HTERT RPE-1 (cell line): ENCODE results near the gene SIVA1.

Source experiments
- in situ Hi-C: fragments of 300-500 bp; cut with MboI; formaldehyde crosslinking; loops from 4 replicates; pipeline ENCODE4 v1.14.3; 2020; ENCODE audit warnings: low sequenced_read_pairs

SIVA1 gene, protein sequence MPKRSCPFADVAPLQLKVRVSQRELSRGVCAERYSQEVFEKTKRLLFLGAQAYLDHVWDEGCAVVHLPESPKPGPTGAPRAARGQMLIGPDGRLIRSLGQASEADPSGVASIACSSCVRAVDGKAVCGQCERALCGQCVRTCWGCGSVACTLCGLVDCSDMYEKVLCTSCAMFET

DNA sequence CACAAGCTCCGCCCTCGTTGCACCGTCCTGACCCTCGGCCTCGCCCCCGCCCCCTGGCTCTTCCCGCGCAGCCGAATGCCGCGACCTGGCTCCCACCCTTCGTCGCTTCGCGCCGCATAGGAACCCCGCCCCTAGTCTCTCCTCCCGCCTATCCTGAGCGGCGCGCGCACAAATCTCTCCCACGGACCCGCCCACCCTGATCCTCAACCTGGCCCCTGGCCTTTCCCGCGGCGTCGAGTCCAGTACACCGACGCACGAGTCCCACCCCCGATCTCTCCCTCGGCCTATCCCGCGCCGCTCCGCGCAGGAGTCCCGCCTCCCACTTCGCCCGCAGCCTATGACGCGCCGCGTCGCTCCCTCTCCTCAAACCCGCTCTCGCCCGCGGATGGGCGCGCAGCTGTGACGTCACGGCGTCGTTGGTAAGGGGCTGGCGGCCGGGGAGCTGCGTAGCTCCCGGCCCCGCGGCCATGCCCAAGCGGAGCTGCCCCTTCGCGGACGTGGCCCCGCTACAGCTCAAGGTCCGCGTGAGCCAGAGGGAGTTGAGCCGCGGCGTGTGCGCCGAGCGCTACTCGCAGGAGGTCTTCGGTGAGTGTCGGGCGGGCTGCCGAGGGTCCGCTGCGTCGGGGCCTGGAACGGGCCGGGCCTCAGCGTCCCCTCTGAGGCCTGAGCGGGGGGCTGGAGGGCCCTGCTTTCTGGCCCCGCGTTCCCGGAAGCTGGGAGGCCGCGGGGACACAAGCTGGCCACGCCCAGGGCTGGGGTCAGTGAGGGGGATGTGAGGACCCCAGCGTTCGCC lies at the start of gene SIVA1:
TSS of gene SIVA1 (plus strand) at position 413 of the 793 bp plus-strand sequence. CDS start at position 468, 55 bp downstream.
- in situ Hi-C loops: no loop called here

DNA sequence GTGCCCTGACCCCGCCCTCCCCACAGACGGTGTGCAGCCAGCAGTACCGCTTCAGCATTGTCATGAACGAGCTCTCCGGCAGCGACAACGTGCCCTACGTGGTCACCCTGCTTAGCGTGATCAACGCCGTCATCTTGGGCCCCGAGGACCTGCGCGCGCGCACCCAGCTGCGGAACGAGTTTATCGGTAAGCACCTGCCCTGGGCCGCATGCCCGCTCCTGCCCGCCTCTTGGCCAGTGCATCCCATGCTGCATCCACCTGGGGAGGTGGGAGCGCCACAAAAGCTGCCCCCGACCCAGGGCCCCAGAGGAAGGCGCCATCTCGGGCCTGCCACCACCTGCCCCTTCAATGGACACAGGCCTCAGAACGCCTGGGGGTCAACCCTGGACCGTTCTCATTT lies 49.7 kb upstream of the SIVA1 start:
- in situ Hi-C loops: no loop called here

DNA sequence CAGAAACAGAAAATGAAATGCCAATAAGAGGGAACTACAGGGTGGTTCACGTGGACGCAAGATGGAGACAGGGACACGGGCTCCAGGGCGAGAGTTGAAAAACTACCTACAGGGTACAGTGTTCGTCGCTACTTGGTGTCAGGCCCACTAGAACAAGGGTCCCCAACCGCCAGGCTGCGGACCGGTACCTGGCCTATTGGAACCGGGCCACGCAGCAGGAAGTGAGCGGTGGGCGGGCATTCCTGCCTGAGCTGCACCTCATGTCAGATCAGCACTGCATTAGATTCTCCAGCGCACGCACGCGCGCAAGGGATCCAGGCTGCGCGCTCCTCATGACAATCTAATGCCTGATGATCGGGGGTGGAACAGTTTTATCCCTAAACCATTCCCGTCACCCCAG lies 48.7 kb upstream of the SIVA1 start:
- in situ Hi-C loops: no loop called here

DNA sequence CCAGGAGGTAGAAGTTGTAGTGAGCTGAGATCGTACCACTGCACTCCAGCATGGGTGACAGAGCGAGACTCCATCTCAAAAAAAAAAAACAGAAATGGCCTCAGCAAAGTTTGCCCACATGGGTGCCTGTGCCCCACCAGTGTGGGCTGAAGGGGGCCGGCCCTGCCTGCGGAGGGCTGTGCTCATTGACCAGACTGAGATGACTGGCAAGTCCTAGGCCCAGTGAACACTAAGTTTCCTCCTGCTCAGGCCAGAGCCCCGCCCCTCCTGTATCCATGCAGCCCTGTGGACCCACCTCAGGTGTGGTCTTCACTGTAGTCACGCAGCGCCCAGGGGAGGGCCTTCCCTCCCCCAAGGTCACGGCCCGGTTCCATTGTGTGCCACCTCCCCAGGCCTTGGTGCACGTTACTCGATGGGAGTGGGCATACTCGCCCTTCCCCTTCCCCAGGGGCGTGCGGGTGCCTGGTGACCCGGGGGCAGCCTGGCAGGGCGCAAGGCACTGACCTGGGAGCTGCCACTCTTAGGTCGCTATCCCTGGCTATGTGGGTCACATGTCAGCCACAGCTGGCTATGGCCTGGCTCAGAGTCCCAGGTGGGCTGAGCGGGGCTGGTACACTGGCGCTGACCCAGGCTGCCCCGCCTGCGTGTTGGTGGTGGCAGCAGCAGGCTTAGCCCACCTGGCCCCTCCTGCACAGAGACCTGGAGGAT lies 47.5 kb upstream of the SIVA1 start:
- in situ Hi-C loops: no loop called here

DNA sequence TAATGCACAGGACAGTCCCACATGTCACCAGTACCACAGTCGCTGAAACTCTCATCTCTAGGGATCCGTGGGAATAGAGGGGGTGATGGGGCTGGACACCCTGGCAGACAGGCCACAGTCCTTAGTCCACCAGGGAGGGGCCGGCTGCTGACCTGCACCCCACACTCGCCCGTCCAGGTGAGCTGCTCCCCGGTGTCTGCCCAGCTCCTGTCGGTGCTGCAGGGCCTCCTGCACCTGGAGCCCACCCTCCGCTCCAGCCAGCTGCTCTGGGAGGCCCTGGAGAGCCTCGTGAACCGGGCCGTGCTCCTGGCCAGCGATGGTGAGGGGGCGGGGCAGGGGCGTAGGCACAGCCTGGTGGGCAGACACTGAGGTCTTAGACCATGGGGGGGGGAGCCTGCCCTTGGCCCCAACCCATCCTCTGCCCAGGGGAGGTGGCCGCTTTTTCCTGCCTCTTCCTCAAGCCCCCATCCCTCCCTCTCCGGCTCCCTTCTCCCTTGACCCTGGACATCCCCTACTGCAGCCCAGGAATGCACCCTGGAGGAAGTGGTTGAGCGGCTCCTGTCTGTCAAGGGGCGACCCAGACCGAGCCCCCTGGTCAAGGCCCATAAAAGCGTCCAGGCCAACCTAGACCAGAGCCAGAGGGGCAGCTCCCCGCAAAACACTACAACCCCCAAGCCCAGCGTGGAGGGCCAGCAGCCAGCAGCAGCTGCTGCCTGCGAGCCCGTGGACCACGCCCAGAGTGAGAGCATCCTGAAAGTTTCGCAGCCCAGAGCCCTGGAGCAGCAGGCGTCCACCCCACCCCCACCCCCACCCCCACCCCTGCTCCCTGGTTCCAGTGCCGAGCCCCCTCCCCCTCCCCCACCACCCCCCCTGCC lies 46.0 kb upstream of the SIVA1 start:
- in situ Hi-C loops: no loop called here

DNA sequence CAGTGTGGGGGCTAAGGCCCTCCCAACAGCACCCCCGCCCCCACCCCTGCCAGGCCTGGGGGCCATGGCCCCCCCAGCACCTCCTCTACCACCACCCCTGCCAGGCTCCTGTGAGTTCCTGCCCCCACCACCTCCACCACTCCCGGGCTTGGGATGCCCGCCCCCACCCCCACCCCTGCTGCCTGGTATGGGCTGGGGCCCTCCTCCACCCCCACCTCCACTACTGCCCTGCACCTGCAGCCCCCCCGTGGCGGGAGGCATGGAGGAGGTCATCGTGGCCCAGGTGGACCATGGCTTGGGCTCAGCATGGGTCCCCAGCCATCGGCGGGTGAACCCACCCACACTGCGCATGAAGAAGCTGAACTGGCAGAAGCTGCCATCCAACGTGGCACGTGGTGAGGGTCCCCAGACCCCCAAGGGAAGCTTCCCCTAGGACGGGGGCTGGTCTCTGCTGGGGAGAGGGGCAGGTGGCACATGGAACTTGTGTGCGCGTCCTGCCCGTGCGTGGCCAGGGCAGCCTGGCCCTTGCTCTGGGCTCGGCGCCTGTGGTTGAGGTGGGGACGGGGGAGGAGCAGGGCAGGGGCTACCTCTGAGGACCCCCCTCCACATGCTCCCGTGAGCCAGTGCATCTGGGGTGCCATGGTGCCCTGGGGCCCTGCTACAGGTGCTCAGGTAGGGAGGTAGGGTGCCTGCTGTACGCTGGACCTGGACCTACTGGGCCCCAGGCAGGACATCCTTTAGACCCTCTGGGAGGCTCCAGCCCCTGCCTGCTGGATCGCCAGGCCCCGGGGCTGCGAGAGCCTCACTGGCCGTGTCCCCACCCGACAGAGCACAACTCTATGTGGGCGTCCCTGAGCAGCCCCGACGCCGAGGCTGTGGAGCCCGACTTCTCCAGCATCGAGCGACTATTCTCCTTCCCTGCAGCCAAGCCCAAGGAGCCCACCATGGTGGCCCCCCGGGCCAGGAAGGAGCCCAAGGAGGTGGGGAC lies 45.0 kb upstream of the SIVA1 start:
- in situ Hi-C loops: no loop called here

DNA sequence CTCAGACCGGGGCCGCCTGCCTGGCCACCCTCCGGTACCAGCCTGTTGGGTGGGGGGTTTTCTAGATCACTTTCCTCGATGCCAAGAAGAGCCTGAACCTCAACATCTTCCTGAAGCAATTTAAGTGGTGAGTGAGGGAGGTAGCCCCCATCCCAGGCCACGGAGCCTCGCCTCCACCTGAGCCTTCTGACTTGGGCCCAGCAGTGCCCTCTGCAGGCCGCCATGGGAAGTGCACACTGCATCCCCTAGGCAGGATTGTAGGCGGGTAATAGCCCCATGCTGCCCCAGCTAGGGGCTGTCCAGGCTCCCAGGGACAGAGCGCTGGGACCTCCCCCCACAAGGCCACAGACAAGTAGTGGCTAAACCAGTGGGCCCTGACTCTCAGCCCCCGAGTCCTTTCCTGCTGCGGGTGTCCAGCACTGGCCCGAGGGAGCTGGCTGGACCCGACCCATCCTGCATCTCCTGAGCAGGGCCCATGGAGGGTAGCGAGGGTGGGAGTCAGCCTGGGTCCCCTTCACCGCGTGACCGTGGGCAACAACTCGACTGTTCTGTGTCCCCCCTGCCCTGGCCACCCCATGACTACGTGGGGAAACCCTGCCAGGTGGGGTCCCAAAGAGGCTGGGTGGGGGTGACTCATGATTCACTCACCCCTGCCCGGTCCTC lies 44.2 kb upstream of the SIVA1 start:
- in situ Hi-C loops: no loop called here

DNA sequence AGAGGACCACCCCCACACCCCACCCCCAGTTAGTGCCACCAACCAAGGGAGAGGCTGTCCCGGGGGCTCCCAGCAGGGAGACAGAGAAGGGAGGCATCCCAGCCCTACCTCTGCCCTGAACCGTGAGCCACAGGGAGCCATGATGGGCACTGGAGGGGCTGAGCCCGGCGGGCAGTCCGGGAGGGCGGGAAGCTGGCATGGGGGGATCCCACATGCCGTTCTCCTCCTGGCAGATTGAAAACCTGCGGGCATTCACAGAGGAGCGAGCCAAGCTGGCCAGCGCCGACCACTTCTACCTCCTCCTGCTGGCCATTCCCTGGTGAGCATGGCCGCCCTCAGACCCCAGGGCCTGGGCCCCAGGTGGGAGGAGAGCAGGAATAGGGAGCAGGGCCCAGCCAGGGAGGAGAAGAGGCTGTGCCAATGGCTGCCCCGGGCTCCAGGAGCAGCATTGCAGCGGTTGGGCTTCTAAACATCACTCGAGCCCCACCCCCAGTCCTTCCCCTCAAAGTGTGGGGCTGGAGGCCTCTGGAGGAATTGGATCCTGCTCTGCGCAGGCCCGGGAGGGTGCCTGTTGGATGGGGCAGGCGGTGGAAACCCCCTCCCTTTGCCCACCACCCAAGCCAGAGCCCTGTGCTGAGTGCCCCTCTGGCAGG lies 43.4 kb upstream of the SIVA1 start:
- in situ Hi-C loops: no loop called here

DNA sequence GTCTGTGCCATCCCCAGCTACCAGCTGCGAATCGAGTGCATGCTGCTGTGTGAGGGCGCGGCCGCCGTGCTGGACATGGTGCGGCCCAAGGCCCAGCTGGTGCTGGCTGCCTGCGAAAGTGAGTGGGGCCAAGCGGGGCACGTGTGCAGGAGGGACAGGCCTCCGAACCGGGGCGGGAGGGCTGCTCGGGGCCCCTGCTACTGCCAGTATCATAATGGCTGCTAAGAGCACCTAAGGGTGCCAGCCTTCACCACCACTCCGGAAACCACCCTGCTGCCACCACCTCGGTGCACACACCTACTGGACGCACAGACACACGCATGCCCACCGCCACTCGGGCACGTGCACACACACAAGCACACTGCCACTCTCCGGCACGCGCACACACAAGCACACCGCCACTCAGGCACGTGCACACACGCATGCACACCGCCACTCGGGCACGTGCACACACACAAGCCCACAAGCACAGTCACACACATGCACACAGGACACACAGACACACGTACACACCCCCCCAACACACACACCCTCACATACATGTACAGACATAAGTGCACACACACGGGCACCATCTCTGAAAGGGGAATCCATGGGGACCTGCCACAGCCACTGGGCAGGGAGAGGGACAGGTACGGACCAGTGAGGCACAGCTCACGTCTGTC lies 42.7 kb upstream of the SIVA1 start:
- in situ Hi-C loops: no loop called here

DNA sequence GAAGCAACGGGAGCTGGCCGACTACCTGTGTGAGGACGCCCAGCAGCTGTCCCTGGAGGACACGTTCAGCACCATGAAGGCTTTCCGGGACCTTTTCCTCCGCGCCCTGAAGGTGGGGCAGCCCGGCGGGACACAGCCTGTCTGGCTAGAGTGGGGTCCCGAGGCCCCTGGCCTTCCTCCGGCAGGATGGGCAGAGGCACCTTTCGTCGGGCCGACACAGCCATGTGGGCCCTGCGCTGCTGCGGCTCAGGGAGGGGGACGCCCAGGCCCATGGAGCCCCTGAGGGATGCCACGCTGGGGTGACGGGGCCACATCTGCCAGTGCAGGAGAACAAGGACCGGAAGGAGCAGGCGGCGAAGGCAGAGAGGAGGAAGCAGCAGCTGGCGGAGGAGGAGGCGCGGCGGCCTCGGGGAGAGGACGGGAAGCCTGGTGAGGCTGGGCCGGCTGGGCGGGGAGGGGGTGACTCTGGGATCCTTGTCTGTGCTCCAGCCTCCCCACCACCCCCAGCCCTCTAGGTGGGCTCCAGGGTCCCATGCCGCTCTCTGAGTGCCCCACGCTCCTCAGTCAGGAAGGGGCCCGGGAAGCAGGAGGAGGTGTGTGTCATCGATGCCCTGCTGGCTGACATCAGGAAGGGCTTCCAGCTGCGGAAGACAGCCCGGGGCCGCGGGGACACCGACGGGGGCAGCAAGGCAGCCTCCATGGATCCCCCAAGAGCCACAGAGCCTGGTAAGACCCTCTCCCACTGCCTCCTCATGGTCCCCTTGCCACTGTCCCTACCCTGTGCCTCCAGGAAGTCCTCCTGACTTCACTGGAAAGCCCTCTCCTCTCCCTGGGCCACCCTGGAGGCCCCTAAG lies 39.8 kb upstream of the SIVA1 start:
- in situ Hi-C loops: no loop called here

DNA sequence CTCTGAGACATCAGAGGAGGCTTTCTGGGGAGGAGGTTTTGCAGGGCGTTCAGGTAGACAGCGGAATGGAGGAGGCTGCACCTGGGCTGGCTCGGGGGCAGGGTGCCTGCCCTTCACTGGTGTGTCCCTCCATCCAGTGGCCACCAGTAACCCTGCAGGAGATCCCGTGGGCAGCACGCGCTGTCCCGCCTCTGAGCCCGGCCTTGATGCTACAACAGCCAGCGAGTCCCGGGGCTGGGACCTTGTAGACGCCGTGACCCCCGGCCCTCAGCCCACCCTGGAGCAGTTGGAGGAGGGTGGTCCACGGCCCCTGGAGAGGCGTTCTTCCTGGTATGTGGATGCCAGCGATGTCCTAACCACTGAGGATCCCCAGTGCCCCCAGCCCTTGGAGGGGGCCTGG lies 38.9 kb upstream of the SIVA1 start:
- in situ Hi-C loops: no loop called here

DNA sequence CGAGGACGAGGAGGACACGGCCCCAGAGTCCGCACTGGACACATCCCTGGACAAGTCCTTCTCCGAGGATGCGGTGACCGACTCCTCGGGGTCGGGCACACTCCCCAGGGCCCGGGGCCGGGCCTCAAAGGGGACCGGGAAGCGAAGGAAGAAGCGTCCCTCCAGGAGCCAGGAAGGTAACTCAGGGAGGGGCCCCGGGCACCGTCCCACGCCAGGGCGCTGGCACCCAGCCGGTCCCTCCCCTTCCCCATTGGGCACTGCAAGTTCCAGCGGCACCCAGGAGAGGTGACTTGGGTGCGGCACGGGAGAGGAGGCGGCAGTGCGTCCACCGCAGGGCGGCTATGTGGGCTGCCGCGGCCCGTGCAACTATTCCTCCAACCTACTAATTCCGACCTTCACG lies 38.3 kb upstream of the SIVA1 start:
- in situ Hi-C loops: no loop called here

DNA sequence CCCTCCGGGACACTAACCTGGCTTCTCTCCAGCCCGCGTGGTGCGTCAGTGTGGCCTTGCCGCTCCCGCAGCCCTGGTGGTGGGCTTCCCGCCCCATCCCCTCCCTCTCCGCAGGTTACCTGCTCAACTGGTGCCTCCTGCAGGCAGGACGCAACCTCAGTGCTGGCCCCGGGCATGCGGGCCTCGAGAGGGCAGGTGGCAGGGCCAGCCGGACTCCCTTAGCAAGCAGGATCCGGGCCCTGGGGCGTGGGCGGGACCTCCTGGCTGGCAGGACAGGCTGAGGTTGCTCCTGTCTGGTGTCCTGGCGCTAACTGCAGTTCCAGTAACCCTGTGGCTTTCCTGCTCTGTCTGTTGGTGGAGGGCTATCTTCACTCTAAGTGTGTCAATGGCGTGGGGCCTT lies 37.5 kb upstream of the SIVA1 start:
- in situ Hi-C loops: no loop called here

DNA sequence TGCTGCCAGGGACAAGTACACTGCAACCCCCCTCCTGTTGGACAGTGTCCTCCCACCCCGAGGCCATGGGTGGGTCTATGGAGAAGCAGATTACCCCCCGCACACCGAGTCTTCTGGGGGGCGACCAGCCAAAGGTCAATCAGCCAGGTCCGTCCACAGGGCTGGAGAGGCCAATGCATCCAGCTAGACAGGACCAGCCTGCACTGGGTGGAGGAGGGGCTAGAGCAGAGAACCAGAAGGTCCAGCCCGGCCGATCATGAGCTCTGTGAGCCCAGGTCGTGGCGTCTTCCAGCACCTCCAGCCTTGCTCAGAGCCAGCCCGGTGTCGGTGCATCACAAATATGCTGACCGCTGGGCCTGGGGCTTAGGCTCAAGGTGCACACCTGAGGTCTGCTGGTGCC lies 37.1 kb upstream of the SIVA1 start:
- in situ Hi-C loops: no loop called here

DNA sequence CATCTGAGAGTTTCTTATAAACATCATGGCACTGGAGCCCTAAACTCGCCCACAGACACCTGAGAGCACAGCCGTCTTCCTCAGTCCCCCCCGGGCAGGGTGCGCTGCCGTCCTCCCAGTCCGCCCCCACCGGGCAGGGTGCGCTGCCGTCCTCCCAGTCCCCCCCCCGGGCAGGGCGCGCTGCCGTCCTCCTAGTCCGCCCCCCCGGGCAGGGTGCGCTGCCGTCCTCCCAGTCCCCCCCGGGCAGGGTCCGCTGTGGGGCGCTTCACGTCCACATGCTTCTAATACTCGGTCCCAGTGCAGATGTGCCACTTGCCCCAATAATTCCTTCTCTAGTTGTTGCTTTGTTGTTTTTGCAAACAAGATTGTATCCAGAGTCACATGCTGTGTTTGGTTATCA lies 35.8 kb upstream of the SIVA1 start:
- in situ Hi-C loops: no loop called here

DNA sequence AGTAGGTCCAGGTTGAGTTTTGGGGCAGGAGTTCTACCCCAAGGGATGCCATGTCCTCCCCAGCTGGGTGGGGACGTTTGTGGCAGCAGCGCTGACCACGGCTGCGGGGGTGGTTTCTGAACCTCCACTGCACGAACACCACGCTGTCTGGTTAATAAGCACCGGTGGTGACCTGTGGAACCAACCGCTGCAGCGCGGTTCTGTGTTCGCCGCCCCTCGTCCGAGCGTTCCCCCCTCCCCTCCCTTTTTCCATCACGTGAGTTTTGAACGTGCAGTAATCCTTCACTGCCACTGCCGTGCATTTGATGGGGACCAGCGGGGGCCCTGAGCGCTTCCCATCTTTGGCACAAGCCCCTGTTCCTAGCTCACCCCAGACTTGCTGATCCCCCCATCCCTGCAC lies 35.3 kb upstream of the SIVA1 start:
- in situ Hi-C loops: no loop called here

DNA sequence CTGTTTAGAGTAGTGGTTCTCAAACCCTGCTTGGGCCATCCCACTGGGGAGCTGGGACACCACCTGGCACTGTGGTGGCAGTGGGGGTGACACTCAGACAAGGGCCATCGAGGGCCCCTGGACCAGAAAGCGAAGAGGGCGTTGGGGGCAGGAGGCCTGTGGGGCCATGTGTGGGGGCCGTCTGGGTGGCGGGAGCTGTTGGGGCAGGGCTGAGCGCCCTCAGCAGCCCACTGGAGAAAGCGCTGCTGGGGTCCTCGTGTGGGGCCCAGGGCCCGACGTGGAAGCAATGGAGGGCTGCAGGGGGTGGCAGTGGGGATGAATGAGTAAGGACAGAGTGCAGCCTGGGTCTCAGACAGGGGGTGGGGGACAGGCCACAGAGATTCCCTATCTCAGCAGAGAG lies 34.8 kb upstream of the SIVA1 start:
- in situ Hi-C loops: no loop called here

DNA sequence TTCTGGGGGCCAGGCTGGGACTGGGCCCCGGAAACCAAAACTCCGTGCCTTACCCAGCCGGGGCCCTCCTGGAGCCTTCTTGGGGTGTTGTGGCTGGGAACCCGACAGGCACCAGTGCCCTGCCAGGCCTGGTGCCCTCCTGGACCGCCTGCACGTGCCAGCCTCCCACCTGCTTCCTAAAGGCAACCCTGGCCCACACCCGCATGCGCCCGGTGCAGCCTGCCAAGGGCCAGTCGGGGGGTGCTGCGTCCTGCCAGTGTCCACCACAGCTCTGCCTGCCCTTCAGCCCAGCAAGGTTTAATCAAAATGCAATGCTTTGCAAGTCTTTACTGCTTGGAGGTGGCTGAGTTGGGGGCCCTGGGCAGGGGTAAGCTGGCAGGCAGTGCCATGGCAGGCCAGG lies 34.1 kb upstream of the SIVA1 start:
- in situ Hi-C loops: no loop called here
